Measurements from ENCODE around the gene LDHD.
"Not testable (repeated sequence)": the region's sequence is repeated elsewhere in the genome, so short reads cannot be mapped to it uniquely, and the experiment has no call there.

The LDHD gene

DNA sequence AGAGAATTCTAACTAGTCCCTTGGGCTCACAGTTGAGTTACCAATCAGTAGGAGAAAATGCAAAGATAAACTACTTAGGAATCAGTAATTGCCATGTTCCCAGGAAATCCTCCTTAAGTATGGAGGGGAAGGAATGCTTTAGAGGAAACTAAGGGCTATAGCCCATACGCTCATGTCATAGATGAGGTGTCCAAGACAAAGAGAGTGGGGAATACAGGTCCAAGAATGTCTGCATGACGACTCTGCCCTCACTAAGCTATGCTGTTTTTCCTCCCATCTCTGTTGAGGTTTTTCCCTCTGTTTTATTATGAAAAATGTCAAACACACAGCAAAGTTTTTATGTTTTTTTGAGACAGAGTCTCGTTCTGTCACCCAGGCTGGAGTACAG is 16.0 kb downstream of the LDHD start:
- no peak for DNase-seq (ENCODE audit: extremely low spot score, insufficient read length, low read depth)
- FAIRE-seq, result no peak

GRCh38 chr16:75099738-75100602 is 16.6 kb downstream of the LDHD start:
- no peak for DNase-seq (ENCODE audit: extremely low spot score, insufficient read length, low read depth)
- FAIRE-seq, result peak; percentile 79

- FAIRE-seq (no peak), DNase-seq (ENCODE audit: extremely low spot score, insufficient read length, low read depth) (no peak)
These were observed 17.4 kb downstream of the LDHD start for GRCh38 chr16:75099075-75099667.

GRCh38 chr16:75097941-75098901 is 18.4 kb downstream of the LDHD start:
- no peak for DNase-seq (ENCODE audit: extremely low spot score, insufficient read length, low read depth)
- FAIRE-seq, result peak; percentile 18

DNA sequence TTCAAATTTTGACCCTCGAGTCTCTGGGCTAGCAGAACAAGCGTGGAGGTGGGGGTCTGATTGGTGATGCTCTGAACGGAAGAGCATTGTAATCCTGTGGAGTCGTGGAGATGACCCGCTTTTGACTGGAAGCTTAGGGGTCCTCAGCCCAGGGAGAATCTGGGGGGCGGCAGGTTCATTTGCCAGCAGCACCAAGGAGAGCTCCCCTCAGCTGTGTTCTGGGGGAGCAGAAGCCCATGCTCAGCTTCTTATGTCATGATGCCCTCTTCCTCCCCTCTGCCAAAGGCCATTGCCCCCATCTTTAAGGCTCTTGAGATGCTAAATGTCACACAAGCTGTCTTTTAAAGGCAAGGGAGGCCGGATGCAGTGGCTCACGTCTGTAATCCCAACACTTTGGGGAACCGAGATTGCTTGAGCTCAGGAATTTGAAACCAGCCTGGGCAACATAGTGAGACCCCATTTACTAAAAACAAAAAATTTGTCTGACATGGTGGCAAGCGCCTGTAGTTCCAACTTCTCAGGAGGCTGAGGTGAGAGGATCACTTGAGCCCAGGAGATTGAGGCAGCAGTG is 19.3 kb downstream of the LDHD start:
- no peak for FAIRE-seq
- no peak for DNase-seq (ENCODE audit: extremely low spot score, insufficient read length, low read depth)

DNA sequence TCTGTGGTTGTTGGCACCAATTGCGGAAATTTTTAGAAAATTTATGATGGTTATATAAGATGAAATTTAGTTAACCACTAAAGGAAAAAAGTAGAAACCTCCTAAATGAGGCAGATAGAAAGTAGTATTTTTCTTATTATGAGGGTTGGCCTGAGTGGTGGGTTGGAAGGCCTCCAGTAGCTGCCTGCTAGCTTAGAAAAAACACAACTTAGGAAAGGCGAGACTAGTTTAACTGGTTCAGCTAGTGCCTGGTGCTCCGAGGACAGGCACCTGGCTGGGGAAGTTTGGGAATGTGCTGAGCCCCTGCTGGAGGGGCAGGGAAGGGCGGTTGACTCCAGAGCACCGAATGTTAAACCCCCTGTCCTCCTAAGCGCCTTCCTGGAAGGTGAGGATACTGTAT is 19.9 kb downstream of the LDHD start:
- DNase-seq (ENCODE audit: extremely low spot score, insufficient read length, low read depth), result no peak

DNA sequence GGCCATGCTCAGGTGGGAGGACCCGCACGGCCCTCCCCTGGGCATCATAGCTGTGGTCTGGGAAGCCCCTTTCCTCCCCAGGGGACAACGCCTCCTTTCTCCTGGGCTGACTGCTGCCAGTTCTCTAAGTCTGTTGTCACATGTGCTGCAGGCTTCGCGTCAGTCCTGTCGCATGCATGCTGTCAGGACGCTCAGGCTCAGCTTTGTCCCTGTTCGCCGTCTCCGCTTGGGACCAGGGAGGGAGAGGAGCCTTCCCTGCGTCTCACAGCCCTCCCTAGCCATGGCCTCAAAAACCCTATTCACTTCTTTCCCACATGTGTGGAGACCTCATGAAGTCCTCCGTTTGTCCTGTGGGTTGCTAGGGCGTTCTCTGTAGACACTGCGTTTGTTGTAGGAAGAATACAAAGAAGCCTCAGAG is 21.4 kb downstream of the LDHD start:
- no peak for DNase-seq (ENCODE audit: extremely low spot score, insufficient read length, low read depth)

More for the DNA sequence above, 19.9 kb downstream of the LDHD start:
- FAIRE-seq, result no peak

GRCh38 chr16:75093598-75094540 is 22.7 kb downstream of the LDHD start:
- FAIRE-seq, result no peak
- DNase-seq (ENCODE audit: extremely low spot score, insufficient read length, low read depth), result no peak

More for the DNA sequence above, 21.4 kb downstream of the LDHD start:
- FAIRE-seq, result no peak

GRCh38 chr16:75092777-75093176 is 23.8 kb downstream of the LDHD start:
- DNase-seq (ENCODE audit: extremely low spot score, insufficient read length, low read depth) (no peak), FAIRE-seq (no peak)

DNA sequence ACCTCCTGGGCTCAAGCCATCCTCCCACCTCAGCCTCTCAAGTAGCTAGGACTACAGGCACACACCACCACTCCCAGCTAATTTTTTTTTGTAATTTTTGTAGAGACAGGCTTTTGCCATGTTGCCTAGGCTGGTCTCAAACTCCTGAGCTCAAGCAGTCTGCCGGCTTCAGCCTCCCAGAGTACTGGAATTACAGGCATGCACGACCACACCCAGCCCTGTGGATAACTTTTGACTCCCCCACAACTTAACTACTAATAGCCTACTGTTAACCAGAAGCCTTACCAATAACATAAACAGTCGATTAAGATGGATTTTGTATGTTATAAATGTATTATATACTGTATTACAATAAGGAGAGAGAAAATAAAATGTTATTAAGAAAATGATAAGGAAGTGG is 25.0 kb downstream of the LDHD start:
- not testable (repeated sequence) for FAIRE-seq; DNase-seq (ENCODE audit: extremely low spot score, insufficient read length, low read depth)

DNA sequence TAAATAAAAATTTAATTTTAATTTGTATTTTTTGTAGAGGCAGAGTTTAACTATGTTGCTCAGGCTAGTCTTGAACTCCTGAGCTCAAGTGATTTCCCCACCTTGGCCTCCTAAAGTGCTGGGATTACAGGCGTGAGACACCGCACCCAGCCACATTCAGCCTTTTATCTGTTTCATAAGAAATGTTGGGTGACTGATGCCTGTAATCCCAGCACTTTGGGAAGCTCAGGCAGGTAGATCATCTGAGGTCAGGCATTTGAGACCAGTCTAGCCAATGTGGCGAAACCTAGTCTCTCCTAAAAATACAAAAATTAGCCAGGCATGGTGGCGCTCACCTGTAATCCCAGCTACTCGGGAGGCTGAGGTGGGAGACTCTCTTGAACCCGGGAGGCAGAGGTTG is 25.7 kb downstream of the LDHD start:
- not testable (repeated sequence) for DNase-seq (ENCODE audit: extremely low spot score, insufficient read length, low read depth); FAIRE-seq

DNA sequence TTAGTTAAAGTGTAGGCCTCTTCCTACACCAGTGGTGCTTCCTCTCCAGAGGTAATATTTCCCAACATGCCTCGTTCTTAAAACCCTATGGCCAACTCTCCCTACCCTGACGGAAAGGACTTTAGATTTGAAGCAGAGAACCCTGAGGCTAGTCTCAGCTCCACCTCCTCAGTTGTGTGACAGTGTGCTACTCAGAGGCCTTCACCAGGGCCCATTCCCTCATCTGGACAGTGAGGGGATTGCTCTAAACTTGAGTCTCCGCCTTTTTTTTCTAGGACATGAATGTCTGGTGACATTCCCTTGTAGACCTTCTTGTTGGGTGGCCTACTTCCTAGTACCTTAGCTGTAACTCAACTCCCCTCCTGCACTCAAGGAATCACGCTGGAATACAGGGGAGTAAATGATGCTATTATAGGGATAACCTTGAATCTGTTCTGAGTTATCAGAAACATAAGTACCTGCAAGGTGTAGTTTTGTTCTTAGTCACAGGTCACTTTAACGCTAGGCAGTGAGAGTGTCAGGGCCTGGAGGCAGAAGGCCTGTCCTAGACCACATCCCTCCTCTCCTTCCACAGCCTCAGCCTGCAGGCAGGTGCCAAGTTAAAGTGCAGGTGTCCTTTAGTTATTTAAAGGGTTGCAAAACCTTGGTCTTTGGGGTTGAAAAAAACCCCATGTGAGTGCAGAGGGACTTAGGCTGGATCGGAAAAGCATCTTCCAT is 26.9 kb downstream of the LDHD start:
- FAIRE-seq (no peak), DNase-seq (ENCODE audit: extremely low spot score, insufficient read length, low read depth) (no peak)

GRCh38 chr16:75088934-75089333 is 27.6 kb downstream of the LDHD start:
- no peak for FAIRE-seq
- DNase-seq (ENCODE audit: extremely low spot score, insufficient read length, low read depth), result no peak

DNA sequence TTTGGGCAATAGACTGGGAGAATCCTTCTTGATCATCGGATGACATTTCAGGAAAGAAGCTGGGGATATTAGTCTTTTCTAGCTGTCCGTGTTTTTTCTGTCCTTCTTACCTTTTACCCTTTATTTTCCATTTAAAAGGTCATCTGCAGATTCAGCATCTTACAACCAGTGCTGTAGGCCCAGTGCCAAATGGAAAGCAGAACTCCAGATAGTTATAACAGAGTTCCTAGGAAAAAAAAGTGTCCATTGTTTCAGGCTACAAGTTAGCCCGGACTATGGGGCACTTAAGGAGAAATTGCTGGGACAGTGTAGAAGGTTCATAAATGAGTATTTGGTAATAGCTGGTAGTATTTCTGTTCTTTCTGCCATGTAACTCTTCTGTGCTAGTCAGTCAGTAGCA is 28.4 kb downstream of the LDHD start:
- no peak for DNase-seq (ENCODE audit: extremely low spot score, insufficient read length, low read depth)
- no peak for FAIRE-seq

DNA sequence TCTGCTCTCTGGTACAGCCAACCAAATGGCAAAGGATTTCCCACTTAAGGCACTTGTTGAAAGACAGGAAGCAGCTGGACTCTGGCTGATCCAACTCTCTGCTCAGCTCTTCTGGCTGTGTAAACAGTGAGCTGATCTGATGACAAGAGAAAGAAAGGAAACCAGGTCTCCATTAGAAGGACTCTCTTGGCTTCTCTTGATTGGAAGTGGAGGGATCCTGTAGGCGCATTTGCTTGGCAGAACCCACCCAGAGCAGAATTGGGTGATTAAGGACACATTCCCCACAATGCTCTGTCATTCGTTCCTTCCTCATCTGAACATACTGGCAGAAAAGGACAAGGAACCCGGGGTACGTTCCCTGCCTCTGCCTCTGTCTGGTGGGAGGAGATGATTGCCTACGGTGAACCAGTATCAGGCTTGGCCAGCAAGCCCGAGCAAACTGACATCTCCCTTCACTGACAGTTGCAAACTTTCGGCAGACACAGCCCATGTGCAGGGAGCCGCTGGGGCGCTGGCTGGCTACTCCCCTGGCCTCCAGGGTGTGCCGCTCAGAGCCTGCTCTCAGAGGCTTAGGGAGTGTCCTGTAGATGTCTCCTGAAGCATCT is 29.1 kb downstream of the LDHD start:
- no peak for DNase-seq (ENCODE audit: extremely low spot score, insufficient read length, low read depth)
- FAIRE-seq, result no peak

DNA sequence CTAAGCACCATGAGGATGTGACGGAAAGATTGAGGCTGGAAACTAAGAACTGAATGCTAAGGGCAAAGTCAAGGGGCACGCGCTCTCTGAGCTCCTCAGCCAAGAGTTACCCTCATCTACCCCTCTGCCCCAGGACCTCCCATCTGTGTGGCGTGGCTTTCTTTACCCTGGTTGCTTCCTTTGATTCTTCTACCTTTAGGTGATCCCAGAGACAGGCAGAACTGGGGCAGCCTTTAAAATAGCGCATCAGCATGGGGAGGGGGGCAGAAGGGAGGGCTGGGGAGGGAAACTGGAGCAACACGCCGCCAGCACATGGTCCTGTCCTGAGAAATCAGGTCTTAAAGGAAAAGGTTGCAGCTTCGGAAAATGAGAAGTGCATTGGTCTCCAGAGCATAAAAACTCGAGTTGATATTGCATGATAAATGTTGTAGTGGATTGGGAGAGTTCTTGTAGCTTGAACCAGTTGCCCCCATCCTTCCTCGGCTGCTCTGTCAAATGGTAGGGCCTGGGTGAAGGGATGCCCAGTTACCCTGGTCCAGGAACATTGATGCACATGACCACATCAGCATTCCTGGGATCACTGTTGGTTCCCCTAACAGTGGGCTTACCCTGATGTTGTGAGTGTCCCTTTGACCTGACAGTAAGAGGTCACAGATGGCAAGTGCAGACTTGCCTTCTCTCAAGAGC is 29.7 kb downstream of the LDHD start:
- DNase-seq (ENCODE audit: extremely low spot score, insufficient read length, low read depth), result no peak
- no peak for FAIRE-seq

- DNase-seq (ENCODE audit: extremely low spot score, insufficient read length, low read depth), result no peak
- no peak for FAIRE-seq
These were observed 30.3 kb downstream of the LDHD start for GRCh38 chr16:75086281-75086680.
